ENCODE measurements around the gene MAP3K20. TPM values are rescaled to one million over a fixed set of nuclear protein-coding genes. Genes with fewer than 3 reads are reported as not detected.
A peak's percentile ranks its signal among the peaks of the same experiment; 100 is the strongest.
"Not testable (repeated sequence)": the region's sequence is repeated elsewhere in the genome, so short reads cannot be mapped to it uniquely, and the experiment has no call there.

MAP3K20 gene
- 2.6 and 7.2 TPM in 2 replicates for total RNA-seq (2014; rRNA removed; shearing (Covaris generic))

DNA sequence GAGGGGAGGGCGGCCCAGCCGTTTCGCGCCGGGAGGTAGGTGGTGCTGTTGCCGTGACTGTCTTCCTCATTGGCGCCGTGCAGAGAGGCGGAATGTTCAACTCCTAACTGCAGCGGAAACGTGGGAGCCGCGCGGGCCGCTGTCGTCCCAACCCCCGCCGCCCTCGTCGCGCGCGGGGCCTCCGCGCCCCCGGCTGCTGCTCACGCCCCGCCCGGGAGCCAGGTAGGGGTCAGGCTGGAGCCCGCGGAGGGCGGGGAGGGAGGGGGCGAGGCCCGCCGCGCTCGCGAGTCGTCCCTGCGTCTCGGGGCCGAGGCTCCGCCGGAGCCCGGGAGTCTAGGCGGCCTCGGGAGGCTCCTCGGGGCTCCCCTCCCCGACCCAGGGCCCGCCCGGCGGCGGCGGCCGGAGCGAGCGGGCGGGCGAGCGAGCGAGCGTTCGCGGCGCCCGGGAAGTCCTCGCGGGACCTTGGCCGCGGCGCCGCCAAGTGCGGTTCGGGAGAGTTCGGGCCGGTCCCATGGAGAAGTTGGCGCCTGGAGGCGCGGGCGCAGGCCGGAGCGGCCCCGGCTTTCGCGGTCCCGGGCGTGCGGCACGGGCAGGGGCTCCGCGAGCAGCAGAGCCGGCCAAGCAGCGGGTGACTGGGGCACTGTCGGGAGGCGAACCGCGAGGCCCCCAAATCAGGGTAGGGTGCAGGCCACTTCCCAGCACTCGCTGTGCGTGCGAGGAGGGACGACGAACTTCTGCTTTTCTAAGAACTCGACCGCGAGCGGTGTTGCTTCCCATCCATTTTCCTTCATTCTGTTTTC, at the start of gene MAP3K20:
Gene MAP3K20, plus strand, starts transcription at position 66 of the 800 bp plus-strand sequence. CDS start 15,186 bp downstream, outside the sequence.
- in situ Hi-C loops (cut with HindIII; ENCODE audit: low sequenced_read_pairs): no loop called here
- DNase-seq (ENCODE audit: low spot score): peak; percentile 22

- in situ Hi-C loops (cut with HindIII; ENCODE audit: low sequenced_read_pairs): no loop called here
- no peak for DNase-seq (ENCODE audit: low spot score)
Measured at GRCh38 chr2:173026479-173026878, 49.2 kb upstream of the MAP3K20 start.

DNA sequence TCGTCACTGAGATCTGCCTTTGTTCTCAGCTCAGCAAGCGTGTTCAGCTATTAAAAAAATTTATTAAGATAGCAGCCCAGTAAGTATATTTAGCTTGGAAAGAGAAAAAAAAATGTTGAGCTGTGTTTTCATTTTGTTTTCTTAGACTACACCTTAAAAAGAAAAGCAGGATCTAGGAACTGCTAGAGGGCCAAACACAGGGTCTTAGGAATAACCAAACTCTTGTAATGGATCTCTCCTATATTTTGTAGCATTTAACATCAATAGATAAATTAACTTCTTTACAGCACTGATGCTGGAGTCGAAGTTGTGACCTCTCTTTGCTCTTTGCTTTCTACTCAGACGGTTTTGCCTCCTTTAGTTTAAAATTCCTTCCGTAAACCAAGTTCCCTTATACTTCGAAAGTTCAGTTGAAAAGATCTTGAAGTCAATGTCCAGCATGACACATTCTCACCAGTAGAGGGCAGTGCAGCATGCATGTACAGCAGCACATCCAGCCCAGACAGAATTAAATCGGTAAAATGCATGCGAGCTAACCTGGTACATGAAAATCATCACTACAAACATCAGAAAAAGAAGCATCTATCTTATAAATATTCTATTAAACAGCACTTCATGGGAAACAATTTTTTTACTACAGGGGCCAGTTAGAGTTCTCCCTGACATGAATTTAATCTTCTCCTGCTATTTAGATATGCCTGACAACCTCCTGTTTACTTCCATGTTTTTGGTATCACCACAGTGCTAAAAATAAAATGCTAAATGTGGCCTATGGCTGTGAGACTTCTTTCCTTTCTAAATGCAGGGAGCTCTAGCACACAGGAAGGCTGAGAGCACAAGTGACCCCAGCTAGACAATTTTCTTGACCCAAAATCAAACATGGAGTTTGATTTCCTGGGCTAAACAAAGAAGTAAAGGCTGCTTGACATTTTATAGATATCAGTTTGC, 48.2 kb upstream of the MAP3K20 start:
- in situ Hi-C loops (cut with HindIII; ENCODE audit: low sequenced_read_pairs): no loop called here
- DNase-seq (ENCODE audit: low spot score): peak; percentile 91

DNA sequence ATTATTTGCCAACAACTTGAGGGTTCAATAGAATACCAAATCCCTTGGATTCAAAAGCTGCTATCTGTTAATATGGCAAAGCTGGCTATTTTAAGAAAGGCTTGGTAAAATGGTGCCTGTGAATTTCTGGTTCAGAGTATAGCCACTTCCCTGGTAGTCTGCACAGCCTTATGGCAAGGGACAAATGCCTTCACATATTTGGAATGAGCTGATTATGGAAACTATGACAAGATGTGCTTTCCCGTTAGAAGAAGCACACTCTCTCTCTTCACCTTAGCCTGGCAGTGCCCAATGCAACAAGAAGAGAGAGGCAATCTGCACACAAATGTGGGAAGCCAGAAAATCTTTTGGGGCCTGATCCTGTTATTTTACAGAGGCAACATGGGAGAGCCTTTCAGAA, 47.5 kb upstream of the MAP3K20 start:
- peak; percentile 52 for DNase-seq (ENCODE audit: low spot score)
- in situ Hi-C loops (cut with HindIII; ENCODE audit: low sequenced_read_pairs): no loop called here

- in situ Hi-C loops (cut with HindIII; ENCODE audit: low sequenced_read_pairs): no loop called here
- no peak for DNase-seq (ENCODE audit: low spot score)
Measured at GRCh38 chr2:173028671-173029070, 47.0 kb upstream of the MAP3K20 start.

- DNase-seq (ENCODE audit: low spot score): no peak
- in situ Hi-C loops (cut with HindIII; ENCODE audit: low sequenced_read_pairs): no loop called here
Measured at GRCh38 chr2:173030561-173031490, 44.8 kb upstream of the MAP3K20 start.

- in situ Hi-C loops (cut with HindIII; ENCODE audit: low sequenced_read_pairs): no loop called here
- no peak for DNase-seq (ENCODE audit: low spot score)
Measured at GRCh38 chr2:173032032-173032431, 43.6 kb upstream of the MAP3K20 start.

DNA sequence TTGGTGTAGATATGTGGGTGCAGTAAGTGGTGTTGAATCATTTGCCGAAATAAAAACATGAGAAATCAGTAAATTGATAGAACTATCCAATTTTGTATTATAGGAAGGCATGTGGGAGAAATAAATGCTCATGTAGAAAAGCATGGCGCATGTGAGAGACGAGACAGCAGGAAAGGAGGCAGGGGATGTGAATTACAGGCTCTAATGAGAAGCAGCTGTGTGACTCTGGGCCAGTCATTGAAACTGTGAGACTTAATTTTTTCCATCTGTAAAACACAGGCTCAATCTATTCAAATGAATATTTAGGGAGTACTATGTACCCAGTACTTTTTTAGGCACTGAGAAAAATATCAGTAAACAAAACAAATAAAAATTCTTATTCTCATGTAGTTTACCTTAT, 42.6 kb upstream of the MAP3K20 start:
- DNase-seq (ENCODE audit: low spot score): no peak
- in situ Hi-C loops (cut with HindIII; ENCODE audit: low sequenced_read_pairs): no loop called here

- in situ Hi-C loops (cut with HindIII; ENCODE audit: low sequenced_read_pairs): no loop called here
Measured at GRCh38 chr2:173034143-173034542, 41.5 kb upstream of the MAP3K20 start.

GRCh38 chr2:173037245-173038120, 38.2 kb upstream of the MAP3K20 start:
- no peak for DNase-seq (ENCODE audit: low spot score)
- in situ Hi-C loops (cut with HindIII; ENCODE audit: low sequenced_read_pairs): no loop called here

More at GRCh38 chr2:173034143-173034542, 41.5 kb upstream of the MAP3K20 start:
- no peak for DNase-seq (ENCODE audit: low spot score)

- DNase-seq (ENCODE audit: low spot score); in situ Hi-C loops (cut with HindIII; ENCODE audit: low sequenced_read_pairs): not testable (repeated sequence)
Measured at GRCh38 chr2:173038257-173038656, 37.4 kb upstream of the MAP3K20 start.

GRCh38 chr2:173040729-173041128, 34.9 kb upstream of the MAP3K20 start:
- in situ Hi-C loops (cut with HindIII; ENCODE audit: low sequenced_read_pairs): no loop called here
- DNase-seq (ENCODE audit: low spot score): no peak

DNA sequence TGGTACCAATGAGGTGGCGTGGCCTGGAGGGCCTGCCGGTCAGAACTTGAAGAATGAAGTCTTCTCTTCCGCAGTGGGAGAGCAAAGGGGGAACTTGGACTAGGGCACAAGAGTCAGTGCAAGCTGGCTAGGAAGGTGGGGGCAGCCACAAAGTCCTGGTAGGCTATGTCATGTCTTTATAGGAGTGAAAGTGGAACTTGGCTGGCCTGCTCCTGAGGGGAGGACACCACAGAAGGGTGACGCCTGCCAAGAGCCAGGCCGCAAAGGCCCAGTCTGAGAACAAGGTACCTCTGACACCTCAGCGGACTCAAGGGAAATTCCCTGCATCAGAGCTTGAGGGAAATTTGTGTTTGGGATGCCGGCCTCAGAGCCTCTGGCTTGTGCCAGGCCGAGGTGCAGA, 32.2 kb upstream of the MAP3K20 start:
- in situ Hi-C loops (cut with HindIII; ENCODE audit: low sequenced_read_pairs): no loop called here
- DNase-seq (ENCODE audit: low spot score): no peak

DNA sequence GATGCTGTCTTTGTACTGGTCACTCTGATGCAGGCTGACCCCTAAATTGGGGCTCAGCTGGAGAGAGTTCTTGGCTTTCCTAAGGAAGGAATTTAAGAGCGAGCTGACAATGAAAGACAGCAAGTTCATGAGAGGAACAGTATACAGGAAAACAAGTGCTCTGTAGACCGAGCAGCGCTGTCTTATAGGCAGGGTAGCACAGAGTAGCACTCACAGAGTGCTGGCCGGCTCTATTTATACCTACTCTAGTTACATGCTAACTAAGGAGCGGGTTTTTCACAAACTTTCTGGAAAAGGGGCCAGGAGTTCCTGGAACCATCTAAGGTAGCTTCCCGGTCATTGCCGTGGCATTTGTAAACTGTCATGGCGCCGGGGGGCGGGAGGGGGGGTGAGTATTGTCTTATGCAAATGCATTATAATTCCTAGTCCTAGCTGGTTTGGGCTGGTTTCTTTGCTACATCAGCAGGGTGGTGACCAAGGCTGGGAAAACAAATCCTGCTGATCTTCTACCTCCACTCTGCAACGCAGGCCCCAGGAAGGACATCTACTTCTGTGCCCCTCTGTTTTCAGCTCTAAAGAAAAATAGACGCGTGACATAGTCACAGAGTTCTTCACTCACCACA, 31.6 kb upstream of the MAP3K20 start:
- DNase-seq (ENCODE audit: low spot score): no peak
- in situ Hi-C loops (cut with HindIII; ENCODE audit: low sequenced_read_pairs): no loop called here

DNA sequence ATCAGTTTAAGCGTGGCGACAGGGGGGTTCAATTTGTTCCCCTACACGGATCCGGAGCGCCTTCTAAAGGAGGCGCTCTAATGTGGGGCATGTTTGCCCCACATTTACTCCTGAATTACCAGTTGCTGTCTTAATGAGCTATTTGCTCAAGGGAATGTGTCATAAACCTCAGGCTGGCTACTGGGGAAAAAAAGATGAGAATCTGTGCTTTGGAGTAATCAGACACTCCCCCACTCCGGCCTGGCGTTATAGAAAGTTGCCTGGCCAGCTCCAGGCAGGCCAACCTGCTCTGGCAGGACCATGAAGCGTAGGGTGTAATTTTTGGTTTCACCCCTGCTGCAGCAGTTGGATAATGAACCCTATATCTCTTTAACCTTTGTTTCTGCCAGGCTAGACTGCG, 31.0 kb upstream of the MAP3K20 start:
- DNase-seq (ENCODE audit: low spot score): no peak
- in situ Hi-C loops (cut with HindIII; ENCODE audit: low sequenced_read_pairs): no loop called here

DNA sequence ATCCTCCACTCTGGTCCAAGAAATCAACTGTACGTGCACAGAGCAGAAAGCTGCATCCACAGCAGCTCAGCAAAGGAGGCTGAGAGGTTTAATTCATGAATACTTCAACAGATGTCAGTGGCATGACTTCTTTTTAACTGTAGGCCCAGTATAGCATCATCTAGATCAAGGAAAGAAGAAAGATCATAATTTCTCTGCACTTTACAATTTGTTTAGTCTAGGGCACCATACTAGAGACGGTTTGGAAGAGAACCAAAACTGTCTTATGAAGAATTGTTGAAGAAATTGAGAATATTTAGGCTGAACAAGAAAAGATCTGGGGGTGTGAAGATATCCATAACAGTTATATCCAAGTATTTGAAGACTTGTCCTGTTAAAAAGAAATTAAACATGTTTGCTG, 30.5 kb upstream of the MAP3K20 start:
- DNase-seq (ENCODE audit: low spot score): no peak
- in situ Hi-C loops (cut with HindIII; ENCODE audit: low sequenced_read_pairs): no loop called here

- no peak for DNase-seq (ENCODE audit: low spot score)
- in situ Hi-C loops (cut with HindIII; ENCODE audit: low sequenced_read_pairs): no loop called here
Measured at GRCh38 chr2:173048522-173048896, 27.1 kb upstream of the MAP3K20 start.

All from G401 (cell line).